Measurements from ENCODE around the gene BET1.

BET1 gene

GRCh38 chr7:93945756-93946535, 58.2 kb downstream of the BET1 start:
- Histone ChIP-seq H3K36me3 (ENCODE audit: control insufficient read depth, insufficient read depth, low read length) (no peaks in the 10 kb centered on the region), H3K27me3 (ENCODE audit: control insufficient read depth, insufficient read depth, low read length) (no peaks in the 10 kb centered on the region), H3K4me3 (ENCODE audit: low read length) (no peak overlapping the region), H3K9ac (ENCODE audit: low read length) (no peak overlapping the region), H3K27ac (ENCODE audit: low read depth, low read length) (no peak overlapping the region), H3K4me1 (ENCODE audit: control insufficient read depth, insufficient read depth, low read length) (no peaks in the 10 kb centered on the region)

- no peak overlapping the region for H3K27ac ChIP-seq (ENCODE audit: low read depth, low read length)
Observed at GRCh38 chr7:93945083-93945482, 59.1 kb downstream of the BET1 start.

GRCh38 chr7:93944673-93945072, 59.5 kb downstream of the BET1 start:
- Histone ChIP-seq H3K9ac (ENCODE audit: low read length) (no peak overlapping the region), H3K27me3 (ENCODE audit: control insufficient read depth, insufficient read depth, low read length) (no peaks in the 10 kb centered on the region), H3K4me3 (ENCODE audit: low read length) (no peak overlapping the region), H3K36me3 (ENCODE audit: control insufficient read depth, insufficient read depth, low read length) (no peaks in the 10 kb centered on the region), H3K27ac (ENCODE audit: low read depth, low read length) (no peak overlapping the region), H3K4me1 (ENCODE audit: control insufficient read depth, insufficient read depth, low read length) (no peaks in the 10 kb centered on the region)

More at GRCh38 chr7:93945083-93945482, 59.1 kb downstream of the BET1 start:
- H3K27me3 ChIP-seq (ENCODE audit: control insufficient read depth, insufficient read depth, low read length) = no peaks in the 10 kb centered on the region
- H3K4me3 ChIP-seq (ENCODE audit: low read length) = no peak overlapping the region
- no peak overlapping the region for H3K9ac ChIP-seq (ENCODE audit: low read length)
- H3K4me1 ChIP-seq (ENCODE audit: control insufficient read depth, insufficient read depth, low read length) = no peaks in the 10 kb centered on the region
- no peaks in the 10 kb centered on the region for H3K36me3 ChIP-seq (ENCODE audit: control insufficient read depth, insufficient read depth, low read length)

DNA sequence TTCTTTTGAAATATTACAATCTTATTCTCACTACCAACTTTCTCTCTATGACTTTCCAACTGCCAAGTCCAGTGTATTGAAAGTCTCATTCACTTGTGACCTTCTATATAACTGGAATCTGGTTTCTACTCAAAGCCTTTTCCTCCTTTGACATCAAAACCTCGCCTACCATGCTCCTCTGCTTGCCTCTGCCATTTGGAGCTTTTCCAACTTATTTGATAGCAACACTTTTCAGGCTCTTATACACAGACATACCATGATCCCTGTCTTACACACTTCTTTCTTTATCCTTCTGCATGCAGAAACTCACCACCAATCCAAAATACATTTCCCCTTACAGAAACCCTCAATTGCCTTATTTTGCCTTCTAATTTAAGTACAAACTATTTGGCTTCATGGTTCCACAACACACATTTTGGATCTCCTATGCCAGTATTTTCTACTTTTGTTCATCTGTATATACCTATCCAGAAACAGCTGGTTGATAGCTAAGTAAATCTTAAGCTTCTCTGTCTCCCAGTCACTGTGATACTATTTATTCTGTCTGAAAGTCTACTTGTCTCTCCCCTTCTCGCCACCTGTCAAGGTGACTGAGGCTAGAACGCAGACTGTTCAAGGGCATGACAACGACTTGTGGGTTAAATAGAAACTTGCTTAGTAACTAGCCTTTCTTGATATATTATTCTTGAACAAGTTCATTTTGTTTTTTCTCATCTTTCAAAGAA, 60.2 kb downstream of the BET1 start:
- Histone ChIP-seq H3K4me3 (ENCODE audit: low read length) (no peak overlapping the region), H3K36me3 (ENCODE audit: control insufficient read depth, insufficient read depth, low read length) (no peaks in the 10 kb centered on the region), H3K27me3 (ENCODE audit: control insufficient read depth, insufficient read depth, low read length) (no peaks in the 10 kb centered on the region), H3K27ac (ENCODE audit: low read depth, low read length) (no peak overlapping the region), H3K4me1 (ENCODE audit: control insufficient read depth, insufficient read depth, low read length) (no peaks in the 10 kb centered on the region), H3K9ac (ENCODE audit: low read length) (no peak overlapping the region)
